Measurements from ENCODE around the gene RND1. TPM values are rescaled to one million over a fixed set of nuclear protein-coding genes. Genes with fewer than 3 reads are reported as not detected.

The RND1 gene
- total RNA-seq, 6 experiments from 2014 or later: 6.4 to 72.8 (median 17.2) TPM

- intact Hi-C loops (cut with DNase I): no loop called here
- DNase-seq: peak in 1 of 3 donors; percentile 40
- no peaks in the 10 kb centered on the region for H3K9me3 ChIP-seq
- peak overlapping the region; percentile 68 to 80 (median 80) for H3K27ac ChIP-seq
- TF ChIP-seq CTCF (IDR thresholded peaks at IDR 0.05): no peak
- no peak for TF ChIP-seq POLR2A (IDR thresholded peaks at IDR 0.05)
- H3K4me1 ChIP-seq: peaks cover 0 to 57% (median 25%) of the 10 kb centered on the region in 4 donors
- H3K36me3 ChIP-seq: no peaks in the 10 kb centered on the region
- no peak overlapping the region for H3K4me3 ChIP-seq
- ATAC-seq: peak in 3 of 4 donors; percentile 8 to 44 (median 42)
- no peaks in the 10 kb centered on the region for H3K27me3 ChIP-seq
- WGBS (ENCODE audit: insufficient coverage, low coverage, low lambda C conversion rate, missing lambda C conversion rate): 16% methylated on average over 9 of the region's 10 CpGs
Measured at GRCh38 chr12:48882315-48882687, 16.6 kb upstream of the RND1 start.

GRCh38 chr12:48881686-48882314, 16.1 kb upstream of the RND1 start:
- intact Hi-C loops (cut with DNase I): no loop called here
- TF ChIP-seq CTCF (IDR thresholded peaks at IDR 0.05) (no peak), POLR2A (IDR thresholded peaks at IDR 0.05) (no peak)
- H3K27me3 ChIP-seq: no peaks in the 10 kb centered on the region
- no peak overlapping the region for H3K4me3 ChIP-seq
- 52% methylated on average over 9 of the region's 9 CpGs for WGBS (ENCODE audit: insufficient coverage, low coverage, low lambda C conversion rate, missing lambda C conversion rate)
- no peaks in the 10 kb centered on the region for H3K9me3 ChIP-seq
- peaks cover 0 to 57% (median 25%) of the 10 kb centered on the region in 4 donors for H3K4me1 ChIP-seq
- peak overlapping the region; percentile 68 to 80 (median 80) for H3K27ac ChIP-seq
- DNase-seq (peak in 1 of 3 donors; percentile 4), ATAC-seq (no peak)
- no peaks in the 10 kb centered on the region for H3K36me3 ChIP-seq

GRCh38 chr12:48880647-48881046, 15.0 kb upstream of the RND1 start:
- Histone ChIP-seq H3K4me1 (peaks cover 0 to 54% (median 25%) of the 10 kb centered on the region in 4 donors), H3K27ac (no peak overlapping the region), H3K27me3 (no peaks in the 10 kb centered on the region), H3K9me3 (no peaks in the 10 kb centered on the region), H3K36me3 (no peaks in the 10 kb centered on the region), H3K4me3 (no peak overlapping the region)
- DNase-seq (no peak), ATAC-seq (no peak)
- intact Hi-C loops (cut with DNase I): no loop called here
- WGBS (ENCODE audit: insufficient coverage, low coverage, low lambda C conversion rate, missing lambda C conversion rate): 61% methylated on average over 9 of the region's 9 CpGs
- TF ChIP-seq POLR2A (IDR thresholded peaks at IDR 0.05): no peak
- TF ChIP-seq CTCF (IDR thresholded peaks at IDR 0.05): no peak

GRCh38 chr12:48878548-48878947, 12.9 kb upstream of the RND1 start:
- intact Hi-C loops (cut with DNase I): no loop called here
- Histone ChIP-seq H3K36me3 (no peaks in the 10 kb centered on the region), H3K4me3 (no peak overlapping the region), H3K4me1 (peaks cover 0 to 47% (median 21%) of the 10 kb centered on the region in 4 donors), H3K9me3 (no peaks in the 10 kb centered on the region), H3K27ac (peak overlapping the region in 2 of 3 donors; percentile 47 to 76), H3K27me3 (no peaks in the 10 kb centered on the region)
- 48% methylated on average over 2 of the region's 2 CpGs for WGBS (ENCODE audit: insufficient coverage, low coverage, low lambda C conversion rate, missing lambda C conversion rate)
- peak in 2 of 3 donors; percentile 60 to 80 for DNase-seq
- peak; percentile 60 to 86 (median 81) for ATAC-seq
- TF ChIP-seq CTCF (IDR thresholded peaks at IDR 0.05) (no peak), POLR2A (IDR thresholded peaks at IDR 0.05) (no peak)
